ENCODE results near the gene PVALEF. TPM values are rescaled to one million over a fixed set of nuclear protein-coding genes. Genes with fewer than 3 reads are reported as not detected.
A peak's percentile ranks its signal among the peaks of the same experiment; 100 is the strongest.

PVALEF gene
- total RNA-seq, 1 experiment from 2014 or later, result not detected

DNA sequence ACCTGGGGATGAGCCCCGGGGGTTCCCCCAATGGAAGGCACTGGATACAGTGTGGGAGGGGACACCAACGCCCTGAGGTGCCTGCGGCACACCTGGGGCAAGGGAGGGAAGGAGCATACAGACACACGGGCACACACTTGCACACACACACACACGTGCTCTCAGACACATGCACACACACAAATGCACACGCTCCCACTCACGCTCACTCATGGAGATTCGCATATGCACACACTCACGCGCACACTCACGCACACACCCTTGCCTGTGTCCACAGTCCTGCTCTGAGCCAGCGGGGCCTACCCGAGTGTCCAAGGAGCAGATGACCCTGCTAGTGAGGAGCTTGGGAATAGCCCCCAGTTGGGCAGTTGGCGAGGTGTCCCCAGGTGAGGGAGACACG, 16.7 kb upstream of the PVALEF start:
- no peaks in the 10 kb centered on the region; a peak in 1 of 5 replicates for H3K9me3 Mint-ChIP-seq
- H4K91ac ChIP-seq (ENCODE audit: insufficient read length, low read depth, low read length), result no peak overlapping the region
- H4K8ac ChIP-seq (replicated peaks; ENCODE audit: insufficient read length, low read depth, low read length), result no peak overlapping the region
- H2BK12ac ChIP-seq (ENCODE audit: insufficient read length, low read depth, low read length), result no peak overlapping the region
- no peak overlapping the region for H3K4ac ChIP-seq (ENCODE audit: low read depth, low read length)
- no peaks in the 10 kb centered on the region for H3K9me3 ChIP-seq (ENCODE audit: control insufficient read depth, low read depth, low read length)
- H3T11ph ChIP-seq (ENCODE audit: low read length), result no peak overlapping the region
- no CpG with 5 or more reads among the region's 15 CpGs for WGBS (ENCODE audit: extremely low coverage, insufficient read length, low lambda C conversion rate)
- H2BK20ac ChIP-seq (ENCODE audit: low read depth, low read length, poor library complexity, severe bottlenecking), result no peak overlapping the region
- no peaks in the 10 kb centered on the region for H3K79me2 ChIP-seq (ENCODE audit: insufficient read depth, low read length)
- H3K27ac ChIP-seq (ENCODE audit: insufficient read length, low read depth, low read length), result no peak overlapping the region
- no peaks in the 10 kb centered on the region; the same call in none of the 2 replicates for H3K27me3 Mint-ChIP-seq (ENCODE audit: low read depth)
- no peak overlapping the region for H3K23ac ChIP-seq (ENCODE audit: insufficient read length, low read depth, low read length)
- H2AFZ ChIP-seq (ENCODE audit: low read length), result no peak overlapping the region
- no peak overlapping the region for H4K5ac ChIP-seq (ENCODE audit: insufficient read length, low read depth, low read length)
- H3K27me3 ChIP-seq (ENCODE audit: insufficient read depth, low read length), result no peaks in the 10 kb centered on the region
- no peak overlapping the region for H3K18ac ChIP-seq (ENCODE audit: insufficient read length, low read depth, low read length)
- H3K27ac Mint-ChIP-seq, result peak overlapping the region in 1 of 3 experiments; percentile 79; a peak in 1 of 7 replicates
- H3K14ac ChIP-seq (ENCODE audit: insufficient read depth, low read length), result no peak overlapping the region
- no peak overlapping the region for H2AK5ac ChIP-seq (ENCODE audit: insufficient read length, low read length)
- H3K4me1 ChIP-seq (ENCODE audit: insufficient read depth, low read length), result no peaks in the 10 kb centered on the region
- no peaks in the 10 kb centered on the region for H3K79me1 ChIP-seq (ENCODE audit: insufficient read depth, low read depth, low read length, poor library complexity, severe bottlenecking)
- no peak overlapping the region for H3K56ac ChIP-seq (ENCODE audit: insufficient read length, low read depth, low read length)
- H2BK120ac ChIP-seq (ENCODE audit: low read depth, low read length, poor library complexity, severe bottlenecking), result no peak overlapping the region
- no peak overlapping the region for H3K4me2 ChIP-seq (ENCODE audit: insufficient read depth, insufficient read length, low read length)
- no peak overlapping the region for H2BK15ac ChIP-seq (ENCODE audit: low read depth, low read length)
- no peak for DNase-seq
- H3K4me1 Mint-ChIP-seq, result 0 out of 4 replicates have a peak, but pooled peaks cover 2 to 3% of the 10 kb centered on the region in 2 experiments
- H2BK5ac ChIP-seq (ENCODE audit: insufficient read length, low read length), result no peak overlapping the region
- H3K4me3 Mint-ChIP-seq, result no peak overlapping the region
- H4K20me1 ChIP-seq (ENCODE audit: control insufficient read depth, insufficient read depth, insufficient read length), result no peaks in the 10 kb centered on the region
- H3K23me2 ChIP-seq (ENCODE audit: insufficient read length, low read depth, low read length, poor library complexity, severe bottlenecking), result no peaks in the 10 kb centered on the region
- no peak overlapping the region for H3K9ac ChIP-seq (ENCODE audit: extremely low read depth, insufficient read length, low read length)
- H3K36me3 Mint-ChIP-seq (ENCODE audit: insufficient read depth in 1 of 3, low read depth in 3 of 3), result no peaks in the 10 kb centered on the region; a peak in 1 of 7 replicates
- TF ChIP-seq, protein P1, sequence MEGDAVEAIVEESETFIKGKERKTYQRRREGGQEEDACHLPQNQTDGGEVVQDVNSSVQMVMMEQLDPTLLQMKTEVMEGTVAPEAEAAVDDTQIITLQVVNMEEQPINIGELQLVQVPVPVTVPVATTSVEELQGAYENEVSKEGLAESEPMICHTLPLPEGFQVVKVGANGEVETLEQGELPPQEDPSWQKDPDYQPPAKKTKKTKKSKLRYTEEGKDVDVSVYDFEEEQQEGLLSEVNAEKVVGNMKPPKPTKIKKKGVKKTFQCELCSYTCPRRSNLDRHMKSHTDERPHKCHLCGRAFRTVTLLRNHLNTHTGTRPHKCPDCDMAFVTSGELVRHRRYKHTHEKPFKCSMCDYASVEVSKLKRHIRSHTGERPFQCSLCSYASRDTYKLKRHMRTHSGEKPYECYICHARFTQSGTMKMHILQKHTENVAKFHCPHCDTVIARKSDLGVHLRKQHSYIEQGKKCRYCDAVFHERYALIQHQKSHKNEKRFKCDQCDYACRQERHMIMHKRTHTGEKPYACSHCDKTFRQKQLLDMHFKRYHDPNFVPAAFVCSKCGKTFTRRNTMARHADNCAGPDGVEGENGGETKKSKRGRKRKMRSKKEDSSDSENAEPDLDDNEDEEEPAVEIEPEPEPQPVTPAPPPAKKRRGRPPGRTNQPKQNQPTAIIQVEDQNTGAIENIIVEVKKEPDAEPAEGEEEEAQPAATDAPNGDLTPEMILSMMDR (conservative IDR thresholded peaks at IDR 0.05), result no peak

Data from H9 (cell line).